HepG2 (cell line): ENCODE data around the gene ZNF541. TPM values are rescaled to one million over a fixed set of nuclear protein-coding genes. Genes with fewer than 3 reads are reported as not detected.

Experiments used
- ATAC-seq: fragments of 200-7000 bp; cut with Tn5 transposase; 3 replicates; pipeline ENCODE4 v1.9.1; 2020; ENCODE audit warnings: mild to moderate bottlenecking, moderate library complexity
- BruUV-seq: library from RNA; stranded (reverse); fragments of 400-500 nt; replicated peaks from 2 replicates; lab custom pipeline; 2021; lab: Mats Ljungman, UMichigan
- CTCF ChIA-PET: fragments of 300-600 bp; formaldehyde crosslinking; extraction: SDS; loops from one replicate; lab custom pipeline; 2021; ENCODE audit warnings: low total read pairs, inconsistent platforms, low intra/inter-chr PET ratio; lab: Yijun Ruan, JAX
- POLR2A ChIA-PET: fragments of 350-600 bp; sonication (Branson Sonifier 250); formaldehyde crosslinking; loops from one replicate; lab custom pipeline; 2020; ENCODE audit warnings: antibody characterized with exemption, inconsistent platforms; lab: Yijun Ruan, JAX
- DNase-seq: peaks from one replicate; pipeline ENCODE4 v3.0.0-alpha.2; 2015; ENCODE audit warnings: low spot score
- FAIRE-seq: peaks from 3 replicates; lab custom pipeline; 2011; peaks lifted over from hg19 to GRCh38; lab: Jason Lieb, UNC
- H2AFZ ChIP-seq: one replicate; pipeline ENCODE4 v1.6.1; 2011; ENCODE audit warnings: low read length, inconsistent platforms
- H3K27ac ChIP-seq: fragments of 300-600 bp; 3 replicates; pipeline ENCODE4 v1.8.0; 2011; ENCODE audit warnings: mixed run types, mild to moderate bottlenecking, mixed read lengths, low read length, inconsistent platforms; ENCODE audit not compliant: insufficient read depth; ENCODE audit errors: extremely low read length
- H3K27me3 ChIP-seq, 2 experiments: fragments of 200-600 bp in 1 of 2; 2 replicates in 1 of 2; 3 replicates in 1 of 2; pipeline versions ENCODE4 v1.6.0 to v1.8.0; 2011; ENCODE audit warnings: low read length in 2 of 2, mild to moderate bottlenecking in 2 of 2, moderate library complexity in 2 of 2, inconsistent platforms in 1 of 2; ENCODE audit not compliant: insufficient read depth in 2 of 2, control insufficient read depth in 1 of 2
- H3K36me3 ChIP-seq, 2 experiments: fragments of 200-600 bp in 1 of 2; replicated peaks in 1 of 2; 2 replicates in 1 of 2; 3 replicates in 1 of 2; pipeline versions ENCODE4 v1.5.1 to v1.8.0; 2011; ENCODE audit warnings: low read length in 2 of 2, inconsistent platforms in 1 of 2; ENCODE audit not compliant: insufficient read depth in 2 of 2, control insufficient read depth in 1 of 2
- H3K4me1 ChIP-seq: 2 replicates; pipeline ENCODE4 v1.5.1; 2012; ENCODE audit warnings: low read length, inconsistent platforms; ENCODE audit not compliant: insufficient read depth
- H3K4me2 ChIP-seq: 2 replicates; pipeline ENCODE4 v1.6.0; 2011; ENCODE audit warnings: low read depth, low read length, inconsistent platforms
- H3K4me3 ChIP-seq, 3 experiments: fragments of 200-600 bp in 1 of 3; sonication (generic), shearing (Covaris generic) in 1 of 3; replicated peaks in 1 of 3; 2 replicates each; pipeline ENCODE4 v1.5.1; 2011 to 2016; ENCODE audit warnings: low read length in 3 of 3, inconsistent platforms in 2 of 3, low read depth in 2 of 3, mild to moderate bottlenecking in 2 of 3, control low read depth in 1 of 3, mixed read lengths in 1 of 3; ENCODE audit not compliant: insufficient read depth in 1 of 3
- H3K79me2 ChIP-seq: one replicate; pipeline ENCODE4 v1.6.1; 2011; ENCODE audit warnings: low read length, inconsistent platforms; ENCODE audit not compliant: insufficient read depth
- H3K9ac ChIP-seq: 2 replicates; pipeline ENCODE4 v1.6.0; 2011; ENCODE audit warnings: mild to moderate bottlenecking, low read depth, low read length, inconsistent platforms; ENCODE audit not compliant: insufficient read depth
- H3K9me3 ChIP-seq: 2 replicates; pipeline ENCODE4 v1.5.1; 2012; ENCODE audit warnings: mild to moderate bottlenecking, low read length
- H4K20me1 ChIP-seq: 2 replicates; pipeline ENCODE4 v1.6.0; 2011; ENCODE audit warnings: inconsistent platforms, mild to moderate bottlenecking, low read length, moderate library complexity; ENCODE audit not compliant: insufficient read depth
- ASH2L ChIP-seq: fragments of 300-600, 200-600 bp; sonication (generic); IDR thresholded peaks from 2 replicates; pipeline ENCODE4 v1.7.0; 2017; ENCODE audit warnings: low read depth, mild to moderate bottlenecking, moderate library complexity, mixed read lengths, low read length; ENCODE audit not compliant: insufficient read length
- BRCA1 ChIP-seq: sonication (generic); formaldehyde crosslinking; IDR thresholded peaks from 2 replicates; pipeline ENCODE4 v1.4.0; 2020; ENCODE audit warnings: missing genetic modification reagents
- HMGXB4 ChIP-seq, 2 experiments: sonication (generic) in 1 of 2; formaldehyde crosslinking in 1 of 2; IDR thresholded peaks; 2 replicates each; pipeline versions ENCODE4 v1.4.0 to v1.6.1; 2018 to 2020; ENCODE audit warnings: missing genetic modification reagents in 2 of 2, borderline replicate concordance in 1 of 2, low read depth in 1 of 2, mild to moderate bottlenecking in 1 of 2, missing biosample characterization in 1 of 2
- HNRNPK ChIP-seq: fragments of 200-400 bp; formaldehyde crosslinking; IDR thresholded peaks from 2 replicates; pipeline ENCODE4 v1.6.1; 2018; ENCODE audit warnings: low read length, low read depth, moderate library complexity, mild to moderate bottlenecking; ENCODE audit not compliant: poor library complexity, severe bottlenecking
- POLR2A ChIP-seq, 2 experiments: IDR thresholded peaks; 2 replicates each; pipeline ENCODE4 v1.6.1; 2011; ENCODE audit warnings: low read depth in 2 of 2, low read length in 2 of 2, mild to moderate bottlenecking in 1 of 2, moderate library complexity in 1 of 2; ENCODE audit not compliant: insufficient read depth in 1 of 2
- RFXAP ChIP-seq: sonication (generic); formaldehyde crosslinking; IDR thresholded peaks from 2 replicates; pipeline ENCODE4 v1.4.0; 2020; ENCODE audit warnings: missing genetic modification reagents, borderline replicate concordance
- SMYD3 ChIP-seq: sonication (generic); formaldehyde crosslinking; IDR thresholded peaks from 2 replicates; pipeline ENCODE4 v1.8.1; 2023; ENCODE audit warnings: mild to moderate bottlenecking, missing genetic modification reagents
- THAP8 ChIP-seq: sonication (generic); formaldehyde crosslinking; IDR thresholded peaks from 2 replicates; pipeline ENCODE4 v1.5.1; 2020; ENCODE audit warnings: missing genetic modification reagents, mild to moderate bottlenecking, borderline replicate concordance
- YY1 ChIP-seq: IDR thresholded peaks from 2 replicates; pipeline ENCODE4 v1.6.1; 2011; ENCODE audit warnings: low read length, low read depth, moderate library complexity, mild to moderate bottlenecking; ENCODE audit not compliant: insufficient read depth, insufficient replicate concordance
- ZNF543 ChIP-seq: sonication (generic); formaldehyde crosslinking; IDR thresholded peaks from 2 replicates; pipeline ENCODE4 v1.4.0; 2020; ENCODE audit warnings: mild to moderate bottlenecking, missing genetic modification reagents
- ZNF574 ChIP-seq: sonication (generic); formaldehyde crosslinking; IDR thresholded peaks from 2 replicates; pipeline ENCODE4 v1.4.0; 2020; ENCODE audit warnings: missing genetic modification reagents
- WGBS: methylation state at CpG from one replicate; pipeline ENCODE4 v1.1.6; 2017; ENCODE audit warnings: low lambda C conversion rate; 5-methylcytosine and 5-hydroxymethylcytosine counted together
- in situ Hi-C: cut with HindIII; loops from 2 replicates; pipeline ENCODE4 v1.10.0; 2017; ENCODE audit warnings: low pct_unique_long_range_greater_than_20kb; ENCODE audit not compliant: extremely low pct_ligation_motif_present
- intact Hi-C: fragments of 100-400 bp; cut with micrococcal nuclease; formaldehyde crosslinking; loops from one replicate; pipeline ENCODE4 v1.10.0; 2022; ENCODE audit not compliant: unreplicated experiment
- polyA plus RNA-seq, 8 experiments: library from polyadenylated mRNA; depleted of rRNA in 3 of 8; stranded (reverse) in 7 of 8; unstranded in 1 of 8; fragments of >200 nt; fragmentation: Illumina TruSeq in 4 of 8; extraction: Trizol in 4 of 8; gene quantifications; 2 replicates each; pipeline versions ENCODE4 v1.2.1 to v1.2.3, GENCODE V29; 2011 to 2016; ENCODE audit warnings: low read depth in 4 of 8, missing spikeins in 1 of 8, mixed read lengths in 1 of 8; ENCODE audit not compliant: insufficient read depth in 1 of 8
- total RNA-seq, 5 experiments: library from RNA; depleted of rRNA; stranded (reverse); fragments of >200 nt; fragmentation: Illumina TruSeq; extraction: Trizol; gene quantifications; 2 replicates each; pipeline ENCODE4 v1.2.3, GENCODE V29; 2016; ENCODE audit warnings: low read depth in 1 of 5
- TF ChIP-seq, protein P1 (sequence below): IDR thresholded peaks from 2 replicates; pipeline ENCODE4 v1.6.1; 2012; ENCODE audit warnings: inconsistent platforms
- TF ChIP-seq, protein P2 (sequence below): sonication (generic); formaldehyde crosslinking; IDR thresholded peaks from 2 replicates; pipeline ENCODE4 v1.9.0; 2022; ENCODE audit warnings: missing genetic modification reagents, mild to moderate bottlenecking, borderline replicate concordance

The ZNF541 gene
- total and polyA plus RNA-seq, 2 of the 13 experiments (the other 11 are each of a cell fraction or from before 2014, with no cell fraction given), result 0.03 to 0.04 TPM

DNA sequence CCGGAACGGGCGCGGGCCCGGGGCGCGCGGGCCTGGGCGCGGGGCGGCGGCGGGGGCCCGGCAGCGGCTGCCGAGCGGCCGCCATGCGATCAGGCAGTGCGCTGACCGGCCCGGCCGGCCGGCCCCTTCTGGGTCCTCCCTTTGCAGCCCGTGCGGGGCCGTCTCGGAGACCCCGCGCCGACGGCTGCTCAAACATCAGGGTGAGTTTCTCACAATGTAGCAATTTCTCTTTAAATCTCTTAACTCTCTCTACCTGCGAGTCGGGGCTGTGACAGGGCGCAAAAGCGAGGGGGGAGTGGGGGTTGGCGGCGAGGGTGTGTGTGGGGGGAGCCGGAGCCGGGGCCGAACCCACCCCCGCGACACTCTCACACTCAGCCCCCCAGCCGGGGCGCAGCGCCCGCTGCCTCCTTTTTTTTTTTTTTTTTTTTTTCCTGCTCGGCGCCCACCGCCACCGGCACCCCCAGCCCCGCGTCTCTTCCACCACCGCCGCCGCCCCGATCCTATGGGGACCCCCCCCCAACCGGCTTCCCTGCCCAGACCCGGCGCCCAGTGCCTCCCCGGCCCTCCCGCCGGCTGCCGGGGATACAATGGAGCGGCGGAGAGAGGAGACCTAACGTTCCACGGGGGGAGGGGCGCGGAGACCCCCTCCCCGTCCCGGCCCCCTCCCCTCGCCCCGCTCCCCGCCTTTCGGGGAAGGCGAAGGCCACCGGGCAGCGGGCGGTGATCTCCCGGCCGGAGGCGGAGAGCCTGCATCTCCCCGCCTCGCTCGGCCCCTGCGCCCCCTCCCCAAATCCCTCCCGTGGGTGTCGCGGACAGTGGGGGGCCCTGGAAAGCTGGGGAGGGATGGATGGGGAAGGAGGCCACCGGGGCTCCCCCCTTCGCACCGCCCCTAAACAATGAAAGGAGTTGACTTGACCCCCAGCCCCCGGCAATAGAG lies 36.3 kb upstream of the ZNF541 start, which contains the start of gene BICRA:
Gene BICRA, plus strand, starts transcription at position 166 of the 937 bp plus-strand sequence. CDS start 64,441 bp downstream, outside the sequence.
- H4K20me1 ChIP-seq, result peaks cover 5% of the 10 kb centered on the region; the same call in 1 of the 2 replicates
- H3K27ac ChIP-seq, result peak within 1 kb of the TSS; percentile 89
- intact Hi-C loops, result loop anchor here (1.0 to 5.0 kb wide), 2 partner anchors 89 to 92 kb away; partner anchors contain the start of gene NAPA
- FAIRE-seq (no peak), ATAC-seq (peak; percentile 29), DNase-seq (peak; percentile 65)
- H3K79me2 ChIP-seq, result peaks cover 34% of the 10 kb centered on the region
- H2AFZ ChIP-seq, result no peak within 1 kb of the TSS
- BruUV-seq, result no TSS peak
- in situ Hi-C loops, result loop anchor here (10.0 kb wide), 1 partner anchor 86 kb away; no protein-coding TSS in a partner anchor
- no peaks in the 10 kb centered on the region for H3K9me3 ChIP-seq
- H3K4me2 ChIP-seq, result peak within 1 kb of the TSS; percentile 70
- H3K9ac ChIP-seq, result peak within 1 kb of the TSS; percentile 91
- ChIA-PET CTCF (no interaction called here), POLR2A (interaction anchor here (1.1 to 2.1 kb wide), 5 partner anchors 8 to 94 kb away, joined by 6 to 25 read pairs (median 8); no protein-coding TSS in a partner anchor)
- under 1% methylated on average over 73 of the region's 94 CpGs for WGBS
- H3K36me3 ChIP-seq, result no peaks in the 10 kb centered on the region; a peak in 1 of 5 replicates
- H3K27me3 ChIP-seq, result no peaks in the 10 kb centered on the region; a peak in 2 of 5 replicates
- peak within 1 kb of the TSS; percentile 91 to 97 (median 94) for H3K4me3 ChIP-seq
- peaks cover 24% of the 10 kb centered on the region for H3K4me1 ChIP-seq
- TF ChIP-seq YY1 (peak; percentile 62), POLR2A (IDR thresholded peaks at IDR 0.05; ENCODE audit: insufficient read depth in 1 of 2, low read depth in 2 of 2, low read length in 2 of 2) (0 out of 4 replicates have a peak, but pooled peaks of 1 of the 2 experiments have one; percentile 31), RFXAP (CRISPR knock-in tag) (0 out of 2 replicates have a peak, but pooled peaks have one; percentile 8), ASH2L (peak; percentile 37), HMGXB4 (CRISPR knock-in tag; IDR thresholded peaks at IDR 0.05; ENCODE audit: borderline replicate concordance in 1 of 2, low read depth in 1 of 2) (peak in 1 of 2 experiments; percentile 10; a peak in 2 of 4 replicates), SMYD3 (CRISPR knock-in tag) (no peak), HNRNPK (peak; percentile 29), ZNF574 (CRISPR knock-in tag) (0 out of 2 replicates have a peak, but pooled peaks have one; percentile 24), ZNF543 (CRISPR knock-in tag) (0 out of 2 replicates have a peak, but pooled peaks have one; percentile 1), BRCA1 (no peak), THAP8 (CRISPR knock-in tag) (no peak)
- TF ChIP-seq, protein P1, sequence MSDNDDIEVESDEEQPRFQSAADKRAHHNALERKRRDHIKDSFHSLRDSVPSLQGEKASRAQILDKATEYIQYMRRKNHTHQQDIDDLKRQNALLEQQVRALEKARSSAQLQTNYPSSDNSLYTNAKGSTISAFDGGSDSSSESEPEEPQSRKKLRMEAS, result peak; percentile 35; the same call in 1 of the 2 replicates
- TF ChIP-seq, protein P2, sequence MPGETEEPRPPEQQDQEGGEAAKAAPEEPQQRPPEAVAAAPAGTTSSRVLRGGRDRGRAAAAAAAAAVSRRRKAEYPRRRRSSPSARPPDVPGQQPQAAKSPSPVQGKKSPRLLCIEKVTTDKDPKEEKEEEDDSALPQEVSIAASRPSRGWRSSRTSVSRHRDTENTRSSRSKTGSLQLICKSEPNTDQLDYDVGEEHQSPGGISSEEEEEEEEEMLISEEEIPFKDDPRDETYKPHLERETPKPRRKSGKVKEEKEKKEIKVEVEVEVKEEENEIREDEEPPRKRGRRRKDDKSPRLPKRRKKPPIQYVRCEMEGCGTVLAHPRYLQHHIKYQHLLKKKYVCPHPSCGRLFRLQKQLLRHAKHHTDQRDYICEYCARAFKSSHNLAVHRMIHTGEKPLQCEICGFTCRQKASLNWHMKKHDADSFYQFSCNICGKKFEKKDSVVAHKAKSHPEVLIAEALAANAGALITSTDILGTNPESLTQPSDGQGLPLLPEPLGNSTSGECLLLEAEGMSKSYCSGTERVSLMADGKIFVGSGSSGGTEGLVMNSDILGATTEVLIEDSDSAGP (CRISPR knock-in tag), result 0 out of 2 replicates have a peak, but pooled peaks have one; percentile 11
